H1 (cell line): ENCODE data around the gene LHFPL6. TPM values are rescaled to one million over a fixed set of nuclear protein-coding genes. Genes with fewer than 3 reads are reported as not detected.

ENCODE experiments used
- CTCF ChIA-PET: fragments of 300-600 bp; sonication (Branson Sonifier 250); formaldehyde crosslinking; loops from one replicate; lab custom pipeline; 2021; ENCODE audit not compliant: partially characterized antibody; lab: Charles Lee
- POLR2A ChIA-PET: fragments of 300-600 bp; sonication (Branson Sonifier 250); formaldehyde crosslinking; loops from one replicate; lab custom pipeline; 2021; ENCODE audit warnings: inconsistent platforms; ENCODE audit not compliant: partially characterized antibody; lab: Charles Lee
- DNase-seq, 2 experiments: peaks; one replicate each; pipeline versions ENCODE4 v3.0.0 to v3.0.0-alpha.2; 2010 to 2022; ENCODE audit warnings: low spot score in 2 of 2, low read depth in 1 of 2, mixed read lengths in 1 of 2
- FAIRE-seq: peaks from 2 replicates; lab custom pipeline; 2011; peaks lifted over from hg19 to GRCh38; lab: Jason Lieb, UNC
- H2AFZ ChIP-seq: 2 replicates; pipeline ENCODE4 v1.8.1; 2012; ENCODE audit warnings: low read length, inconsistent platforms
- H2AK5ac ChIP-seq: 2 replicates; pipeline ENCODE4 v1.6.1; 2013; ENCODE audit warnings: low read depth, low read length
- H2BK120ac ChIP-seq: replicated peaks from 2 replicates; pipeline ENCODE3; 2013; ENCODE audit warnings: low read depth, low read length, inconsistent platforms
- H2BK12ac ChIP-seq: 2 replicates; pipeline ENCODE4 v1.6.1; 2013; ENCODE audit warnings: low read depth, low read length
- H2BK15ac ChIP-seq: 2 replicates; pipeline ENCODE4 v1.6.1; 2013; ENCODE audit warnings: low read length
- H2BK20ac ChIP-seq: 2 replicates; pipeline ENCODE4 v1.6.1; 2013; ENCODE audit warnings: low read length
- H2BK5ac ChIP-seq: 2 replicates; pipeline ENCODE4 v1.6.1; 2013; ENCODE audit warnings: low read depth, low read length
- H3K14ac ChIP-seq: 2 replicates; pipeline ENCODE4 v1.6.1; 2013; ENCODE audit warnings: inconsistent platforms; ENCODE audit not compliant: insufficient read length
- H3K18ac ChIP-seq: 2 replicates; pipeline ENCODE4 v1.6.1; 2013; ENCODE audit warnings: low read length; ENCODE audit errors: extremely low read depth
- H3K23ac ChIP-seq: 2 replicates; pipeline ENCODE4 v1.6.1; 2013; ENCODE audit warnings: inconsistent platforms; ENCODE audit not compliant: insufficient read length
- H3K23me2 ChIP-seq: 2 replicates; pipeline ENCODE4 v1.6.1; 2013; ENCODE audit warnings: low read depth, low read length
- H3K27ac ChIP-seq: 2 replicates; pipeline ENCODE4 v1.6.1; 2011; ENCODE audit warnings: low read depth, low read length, inconsistent platforms
- H3K27me3 ChIP-seq, 4 experiments: replicated peaks in 1 of 4; 1 replicate in 1 of 4; 2 replicates in 3 of 4; pipeline versions ENCODE4 v1.6.1 to v1.8.1; 2011 to 2013; ENCODE audit warnings: low read length in 3 of 4, mild to moderate bottlenecking in 3 of 4, inconsistent platforms in 2 of 4, mixed read lengths in 2 of 4, moderate library complexity in 1 of 4; ENCODE audit not compliant: control insufficient read depth in 3 of 4, insufficient read depth in 3 of 4; ENCODE audit errors: extremely low read depth in 1 of 4
- H3K36me3 ChIP-seq, 4 experiments: 2 replicates each; pipeline versions ENCODE4 v1.6.1 to v1.8.1; 2011 to 2013; ENCODE audit warnings: mild to moderate bottlenecking in 4 of 4, low read length in 3 of 4, moderate library complexity in 2 of 4, control low read depth in 1 of 4, inconsistent platforms in 1 of 4; ENCODE audit not compliant: insufficient read depth in 4 of 4, control insufficient read depth in 2 of 4
- H3K4ac ChIP-seq: replicated peaks from 2 replicates; pipeline ENCODE3; 2013; ENCODE audit warnings: low read length, low read depth, mixed read lengths, inconsistent platforms; ENCODE audit not compliant: insufficient read length
- H3K4me1 ChIP-seq, 4 experiments: replicated peaks in 1 of 4; 1 replicate in 1 of 4; 2 replicates in 3 of 4; pipeline versions ENCODE4 v1.6.1 to v1.8.1; 2011 to 2013; ENCODE audit warnings: low read length in 3 of 4, inconsistent platforms in 2 of 4, mixed read lengths in 1 of 4; ENCODE audit not compliant: insufficient read depth in 4 of 4, control insufficient read depth in 3 of 4
- H3K4me2 ChIP-seq, 2 experiments: 2 replicates each; pipeline versions ENCODE4 v1.6.1 to v1.8.1; 2011 to 2013; ENCODE audit warnings: low read depth in 2 of 2, low read length in 2 of 2, control low read depth in 1 of 2, inconsistent platforms in 1 of 2, mild to moderate bottlenecking in 1 of 2; ENCODE audit not compliant: insufficient read depth in 1 of 2
- H3K4me3 ChIP-seq, 4 experiments: fragments of 200-600, 300-600 bp in 1 of 4; sonication (generic), shearing (Covaris generic), sonication (Bioruptor Twin) in 1 of 4; 2 replicates each; pipeline versions ENCODE4 v1.5.1 to v1.8.1; 2011 to 2016; ENCODE audit warnings: low read length in 4 of 4, low read depth in 3 of 4, control low read depth in 2 of 4, inconsistent platforms in 2 of 4, mild to moderate bottlenecking in 2 of 4, mixed read lengths in 1 of 4, moderate library complexity in 1 of 4; ENCODE audit not compliant: insufficient read depth in 2 of 4; ENCODE audit errors: extremely low read depth in 1 of 4
- H3K56ac ChIP-seq: replicated peaks from 2 replicates; pipeline ENCODE3; 2013; ENCODE audit warnings: low read depth, mild to moderate bottlenecking, mixed read lengths, low read length, inconsistent platforms; ENCODE audit not compliant: insufficient read length
- H3K79me1 ChIP-seq: 2 replicates; pipeline ENCODE4 v1.6.1; 2013; ENCODE audit warnings: low read depth, low read length, control low read depth
- H3K79me2 ChIP-seq, 2 experiments: 2 replicates each; pipeline versions ENCODE4 v1.6.1 to v1.8.1; 2012 to 2013; ENCODE audit warnings: low read length in 2 of 2, mild to moderate bottlenecking in 2 of 2, inconsistent platforms in 1 of 2; ENCODE audit not compliant: insufficient read depth in 2 of 2, control insufficient read depth in 1 of 2
- H3K9ac ChIP-seq, 4 experiments: replicated peaks in 1 of 4; 1 replicate in 1 of 4; 2 replicates in 3 of 4; pipeline versions ENCODE4 v1.6.1 to v1.8.1; 2011 to 2013; ENCODE audit warnings: low read depth in 3 of 4, low read length in 3 of 4, control low read depth in 2 of 4, mild to moderate bottlenecking in 2 of 4, moderate library complexity in 2 of 4, inconsistent platforms in 1 of 4; ENCODE audit errors: extremely low read depth in 1 of 4
- H3K9me3 ChIP-seq, 2 experiments: 2 replicates each; pipeline versions ENCODE4 v1.6.1 to v1.8.1; 2012 to 2013; ENCODE audit warnings: mild to moderate bottlenecking in 2 of 2, moderate library complexity in 2 of 2, control low read depth in 1 of 2, inconsistent platforms in 1 of 2, low read depth in 1 of 2, low read length in 1 of 2, mixed read lengths in 1 of 2; ENCODE audit not compliant: insufficient read depth in 2 of 2
- H4K20me1 ChIP-seq, 2 experiments: replicated peaks in 1 of 2; 2 replicates each; pipeline versions ENCODE3 to v1.8.1; 2011 to 2013; ENCODE audit warnings: inconsistent platforms in 2 of 2, low read length in 2 of 2, mild to moderate bottlenecking in 1 of 2; ENCODE audit not compliant: insufficient read depth in 2 of 2, control insufficient read depth in 1 of 2
- H4K5ac ChIP-seq: 2 replicates; pipeline ENCODE4 v1.6.1; 2013; ENCODE audit warnings: low read length, low read depth, mixed read lengths, inconsistent platforms; ENCODE audit not compliant: insufficient read length
- H4K8ac ChIP-seq: 2 replicates; pipeline ENCODE4 v1.8.0; 2013; ENCODE audit warnings: mild to moderate bottlenecking, moderate library complexity, low read length, inconsistent platforms; ENCODE audit not compliant: insufficient read depth; ENCODE audit errors: extremely low read depth
- H4K91ac ChIP-seq: replicated peaks from 2 replicates; pipeline ENCODE3; 2013; ENCODE audit warnings: low read length, mixed read lengths, inconsistent platforms; ENCODE audit not compliant: insufficient read length
- CEBPB ChIP-seq: IDR thresholded peaks from 2 replicates; pipeline ENCODE4 v1.6.1; 2012; ENCODE audit warnings: low read depth, low read length
- CREB1 ChIP-seq: IDR thresholded peaks from 2 replicates; pipeline ENCODE4 v1.6.1; 2012; ENCODE audit warnings: inconsistent platforms
- EZH2 ChIP-seq: fragments of 200-600 bp; sonication (generic); IDR thresholded peaks from 2 replicates; pipeline ENCODE4 v1.7.1; 2012; ENCODE audit warnings: low read depth, mild to moderate bottlenecking, moderate library complexity, low read length, inconsistent platforms; ENCODE audit not compliant: severe bottlenecking
- FOSL1 ChIP-seq: IDR thresholded peaks from 2 replicates; pipeline ENCODE4 v1.6.1; 2011; ENCODE audit warnings: mild to moderate bottlenecking, low read depth, low read length, moderate library complexity; ENCODE audit not compliant: insufficient read depth
- GABPA ChIP-seq: IDR thresholded peaks from 2 replicates; pipeline ENCODE4 v1.6.1; 2011; ENCODE audit warnings: mild to moderate bottlenecking, low read length, moderate library complexity, borderline replicate concordance; ENCODE audit not compliant: insufficient read depth
- KDM4A ChIP-seq: IDR thresholded peaks from one replicate; pipeline ENCODE4 v1.7.1; 2012; ENCODE audit warnings: low read depth, mild to moderate bottlenecking, moderate library complexity, low read length, inconsistent platforms; ENCODE audit not compliant: severe bottlenecking
- NANOG ChIP-seq: IDR thresholded peaks from 2 replicates; pipeline ENCODE4 v1.6.1; 2011; ENCODE audit warnings: low read length, low read depth, mild to moderate bottlenecking, inconsistent platforms; ENCODE audit not compliant: insufficient read depth, poor library complexity, severe bottlenecking
- PHF8 ChIP-seq: fragments of 200-600 bp; sonication (generic); conservative IDR thresholded peaks from 2 replicates; pipeline ENCODE4 v1.7.1; 2012; ENCODE audit warnings: low read depth, mild to moderate bottlenecking, inconsistent platforms, low read length, moderate library complexity
- RFX5 ChIP-seq: IDR thresholded peaks from 2 replicates; pipeline ENCODE4 v1.6.1; 2011; ENCODE audit warnings: low read depth, low read length, improper control_type of control experiment, borderline replicate concordance
- RNF2 ChIP-seq: fragments of 200-900, 300-1000 bp; sonication (generic); IDR thresholded peaks from 2 replicates; pipeline ENCODE4 v1.7.1; 2016; ENCODE audit warnings: borderline replicate concordance, low read depth, mild to moderate bottlenecking, antibody characterized with exemption, low read length; ENCODE audit not compliant: poor library complexity, severe bottlenecking; ENCODE audit errors: missing control alignments
- RXRA ChIP-seq: IDR thresholded peaks from 2 replicates; pipeline ENCODE4 v1.6.1; 2011; ENCODE audit warnings: low read depth, mild to moderate bottlenecking, low read length, moderate library complexity; ENCODE audit not compliant: insufficient read depth
- SIX5 ChIP-seq: IDR thresholded peaks from 2 replicates; pipeline ENCODE4 v1.6.1; 2011; ENCODE audit warnings: mild to moderate bottlenecking, low read depth, low read length
- SUZ12 ChIP-seq: fragments of 200-600 bp; sonication (generic); IDR thresholded peaks from 2 replicates; pipeline ENCODE4 v1.6.1; 2012; ENCODE audit warnings: mild to moderate bottlenecking, inconsistent platforms, low read length, moderate library complexity, mixed read lengths
- TAF7 ChIP-seq: optimal IDR thresholded peaks from 2 replicates; pipeline ENCODE3; 2011; ENCODE audit warnings: low read depth, mild to moderate bottlenecking, inconsistent platforms, low read length, moderate library complexity, borderline replicate concordance
- YY1 ChIP-seq: IDR thresholded peaks from 2 replicates; pipeline ENCODE4 v1.6.1; 2011; ENCODE audit warnings: low read depth, mild to moderate bottlenecking, low read length
- WGBS, 2 experiments: shearing (Covaris generic) in 1 of 2; methylation state at CpG; one replicate each; pipeline versions ENCODE4 v1.1.6 to v1.1.7; 2013 to 2015; ENCODE audit warnings: low lambda C conversion rate in 2 of 2, mixed read lengths in 2 of 2, inconsistent platforms in 1 of 2, low coverage in 1 of 2, missing lambda C conversion rate in 1 of 2; ENCODE audit not compliant: insufficient replicate concordance in 2 of 2, insufficient coverage in 1 of 2, insufficient read length in 1 of 2; ENCODE audit errors: extremely low coverage in 1 of 2, missing lambda C conversion rate in 1 of 2; 5-methylcytosine and 5-hydroxymethylcytosine counted together
- polyA plus RNA-seq, 7 experiments: library from polyadenylated mRNA; depleted of rRNA in 3 of 7; stranded (reverse) in 5 of 7; unstranded in 2 of 7; fragments of >200 nt in 5 of 7; fragments of 200-250 nt in 2 of 7; gene quantifications; 1 replicate in 5 of 7; 2 replicates in 1 of 7; 4 replicates in 1 of 7; pipeline versions ENCODE4 v1.2.1 to v1.2.3, GENCODE V29; 2011 to 2013; ENCODE audit warnings: missing spikeins in 2 of 7, mixed read lengths in 2 of 7
- total RNA-seq: library from RNA; stranded (reverse); fragmentation: NEBNext Ultra II Directional; extraction: Animal tissue kit (Norgen Biotek cat#: 25700); gene quantifications from 2 replicates; pipeline ENCODE4 v1.2.1, GENCODE V29; 2021

Gene LHFPL6
- total and polyA plus RNA-seq, 2 of the 8 experiments (the other 6 are each of a cell fraction or from before 2014, with no cell fraction given): 7.6 to 17.0 TPM

GRCh38 chr13:39552246-39552645 is 50.7 kb downstream of the LHFPL6 start:
- Histone ChIP-seq H3K18ac (no peak overlapping the region), H4K5ac (no peak overlapping the region), H3K23ac (no peak overlapping the region), H3K56ac (no peak overlapping the region), H2BK15ac (no peak overlapping the region), H2BK12ac (no peak overlapping the region), H4K91ac (no peak overlapping the region), H3K27ac (no peak overlapping the region), H3K79me2 (no peaks in the 10 kb centered on the region), H2BK20ac (no peak overlapping the region), H3K4ac (no peak overlapping the region), H3K79me1 (no peaks in the 10 kb centered on the region), H3K4me1 (no peaks in the 10 kb centered on the region), H3K4me2 (no peak overlapping the region), H2AK5ac (no peak overlapping the region), H3K14ac (no peak overlapping the region), H3K9ac (no peak overlapping the region), H3K27me3 (no peaks in the 10 kb centered on the region), H2AFZ (no peak overlapping the region), H2BK5ac (no peak overlapping the region), H4K8ac (no peak overlapping the region), H3K9me3 (peaks cover 0 to 4% of the 10 kb centered on the region in 2 experiments; a peak in 1 of 4 replicates), H4K20me1 (no peaks in the 10 kb centered on the region), H2BK120ac (no peak overlapping the region), H3K36me3 (no peaks in the 10 kb centered on the region), H3K23me2 (no peaks in the 10 kb centered on the region), H3K4me3 (no peak overlapping the region)
- WGBS, 2 experiments: 91% methylated on average over 2 of the region's 2 CpGs; no CpG with 5 or more reads in 1 of the 2 experiments
- no peak for DNase-seq
- FAIRE-seq: no peak
- ChIA-PET POLR2A (no interaction called here), CTCF (no interaction called here)
- no peak for TF ChIP-seq NANOG
- no peak for TF ChIP-seq CREB1
- no peak for TF ChIP-seq CEBPB
- TF ChIP-seq FOSL1: no peak
- no peak for TF ChIP-seq KDM4A
- no peak for TF ChIP-seq RNF2
- no peak for TF ChIP-seq PHF8
- TF ChIP-seq GABPA: no peak
- TF ChIP-seq EZH2: no peak
- TF ChIP-seq RXRA: no peak
- TF ChIP-seq YY1: no peak
- TF ChIP-seq TAF7: no peak
- no peak for TF ChIP-seq SIX5
- no peak for TF ChIP-seq RFX5
- TF ChIP-seq SUZ12: no peak
